Skeletal muscle satellite cell (primary cell): ENCODE results near the gene TSPOAP1.

Experiments used
- H3K27me3 ChIP-seq: 2 replicates; pipeline ENCODE4 v1.7.0; 2013; ENCODE audit warnings: low read length; ENCODE audit not compliant: control insufficient read depth, insufficient read depth
- H3K36me3 ChIP-seq: 2 replicates; pipeline ENCODE4 v1.7.0; 2013; ENCODE audit warnings: mild to moderate bottlenecking, control low read depth, low read length; ENCODE audit not compliant: insufficient read depth
- H3K4me1 ChIP-seq: 2 replicates; pipeline ENCODE4 v1.7.0; 2013; ENCODE audit warnings: low read length; ENCODE audit not compliant: control insufficient read depth, insufficient read depth
- H3K4me2 ChIP-seq: 2 replicates; pipeline ENCODE4 v1.7.0; 2013; ENCODE audit warnings: mild to moderate bottlenecking, low read length
- H3K4me3 ChIP-seq: 2 replicates; pipeline ENCODE4 v1.7.0; 2013; ENCODE audit warnings: low read length
- H3K9ac ChIP-seq: 2 replicates; pipeline ENCODE4 v1.7.0; 2013; ENCODE audit warnings: mild to moderate bottlenecking, low read depth, low read length, moderate library complexity
- H3K9me3 ChIP-seq: replicated peaks from 2 replicates; pipeline ENCODE4 v1.7.0; 2013; ENCODE audit warnings: mild to moderate bottlenecking, control low read depth, low read length

The TSPOAP1 gene

DNA sequence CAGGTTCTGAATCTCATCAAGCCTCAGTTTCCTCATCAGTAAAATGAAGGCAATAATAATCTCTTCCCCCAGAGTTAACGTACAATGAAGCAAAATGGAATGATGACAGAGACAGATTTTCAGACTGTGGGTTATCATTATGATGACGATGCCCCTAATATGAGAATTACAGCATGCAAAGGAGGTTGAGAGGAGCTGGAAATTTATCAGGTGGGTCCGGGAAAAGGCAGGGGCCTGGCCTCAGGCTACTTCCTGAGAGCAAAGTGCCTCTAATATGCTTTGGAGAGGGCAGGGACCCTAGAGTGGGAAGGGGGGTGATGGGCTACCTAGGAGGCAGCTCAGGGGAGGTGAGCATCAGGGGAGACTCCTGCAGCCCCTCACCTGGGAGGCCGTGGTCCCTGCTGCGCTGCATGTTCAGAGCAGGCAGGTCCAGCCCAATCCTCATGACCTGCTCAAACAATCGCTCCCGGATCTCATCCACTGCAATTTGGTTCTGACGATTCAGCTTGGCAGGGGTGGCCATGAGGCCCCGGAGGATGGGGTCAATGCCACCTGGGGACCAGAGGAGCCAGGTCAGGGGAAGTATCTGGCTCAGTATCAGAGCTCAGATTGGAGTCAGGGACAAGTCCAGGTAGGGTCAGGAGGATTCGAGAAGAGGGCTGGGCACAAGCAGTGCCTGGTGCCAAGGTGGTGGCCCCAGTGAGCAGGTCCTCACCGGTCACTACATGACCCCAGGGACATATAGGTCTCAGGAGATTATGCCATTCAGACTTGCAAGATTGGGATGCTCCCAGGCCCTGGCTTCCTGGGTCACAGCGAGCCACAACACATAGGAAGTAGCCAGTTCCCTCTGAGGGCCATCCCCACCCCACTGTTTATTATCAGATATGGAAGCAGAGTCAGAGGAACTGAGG is 56.0 kb downstream of the TSPOAP1 start:
- Histone ChIP-seq H3K27me3 (peaks cover 20% of the 10 kb centered on the region), H3K9me3 (no peaks in the 10 kb centered on the region), H3K4me1 (no peaks in the 10 kb centered on the region), H3K9ac (no peak overlapping the region), H3K4me3 (no peak overlapping the region), H3K4me2 (no peak overlapping the region), H3K36me3 (no peaks in the 10 kb centered on the region)

- no peak overlapping the region for H3K4me3 ChIP-seq
- no peaks in the 10 kb centered on the region for H3K9me3 ChIP-seq
- peaks cover 16% of the 10 kb centered on the region for H3K27me3 ChIP-seq
- H3K36me3 ChIP-seq, result no peaks in the 10 kb centered on the region
- no peak overlapping the region for H3K9ac ChIP-seq
- no peaks in the 10 kb centered on the region for H3K4me1 ChIP-seq
- H3K4me2 ChIP-seq, result no peak overlapping the region
These were observed 57.2 kb downstream of the TSPOAP1 start for GRCh38 chr17:58271216-58271931.

DNA sequence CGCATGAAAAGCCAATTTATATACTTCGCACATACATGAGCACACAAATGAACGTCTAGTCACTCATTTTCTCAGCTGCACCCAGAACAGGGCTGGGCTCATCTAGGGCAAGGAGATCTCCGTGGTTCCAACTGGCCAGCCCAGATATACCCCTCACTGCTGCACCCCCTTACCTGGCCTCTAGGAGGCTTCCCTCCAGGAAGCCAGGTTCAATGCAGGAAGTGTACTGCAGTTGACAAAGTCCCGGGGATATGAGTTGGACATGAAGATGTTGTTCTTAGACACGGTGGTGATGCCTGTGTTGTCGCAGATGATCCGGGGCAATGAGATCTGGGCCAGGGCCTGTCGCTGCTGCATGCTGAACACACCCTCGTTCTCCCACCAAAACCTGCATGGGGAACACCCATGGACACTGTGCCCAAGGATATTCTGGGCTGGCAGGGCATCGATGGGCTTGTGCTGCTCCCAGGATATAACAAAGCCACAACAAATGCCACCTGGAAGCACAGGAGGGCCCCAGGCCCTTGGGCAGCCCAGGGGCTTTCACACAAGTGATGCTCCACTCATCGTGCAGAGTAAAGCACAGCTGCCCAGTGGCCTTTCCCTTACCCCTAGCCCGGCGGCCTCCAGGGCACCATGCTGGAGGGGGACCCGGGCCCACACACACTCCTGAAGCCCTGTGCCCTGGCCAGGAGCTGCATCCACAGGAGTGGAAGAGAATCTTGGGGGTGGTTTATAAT is 57.9 kb downstream of the TSPOAP1 start:
- peaks cover 12% of the 10 kb centered on the region for H3K27me3 ChIP-seq

DNA sequence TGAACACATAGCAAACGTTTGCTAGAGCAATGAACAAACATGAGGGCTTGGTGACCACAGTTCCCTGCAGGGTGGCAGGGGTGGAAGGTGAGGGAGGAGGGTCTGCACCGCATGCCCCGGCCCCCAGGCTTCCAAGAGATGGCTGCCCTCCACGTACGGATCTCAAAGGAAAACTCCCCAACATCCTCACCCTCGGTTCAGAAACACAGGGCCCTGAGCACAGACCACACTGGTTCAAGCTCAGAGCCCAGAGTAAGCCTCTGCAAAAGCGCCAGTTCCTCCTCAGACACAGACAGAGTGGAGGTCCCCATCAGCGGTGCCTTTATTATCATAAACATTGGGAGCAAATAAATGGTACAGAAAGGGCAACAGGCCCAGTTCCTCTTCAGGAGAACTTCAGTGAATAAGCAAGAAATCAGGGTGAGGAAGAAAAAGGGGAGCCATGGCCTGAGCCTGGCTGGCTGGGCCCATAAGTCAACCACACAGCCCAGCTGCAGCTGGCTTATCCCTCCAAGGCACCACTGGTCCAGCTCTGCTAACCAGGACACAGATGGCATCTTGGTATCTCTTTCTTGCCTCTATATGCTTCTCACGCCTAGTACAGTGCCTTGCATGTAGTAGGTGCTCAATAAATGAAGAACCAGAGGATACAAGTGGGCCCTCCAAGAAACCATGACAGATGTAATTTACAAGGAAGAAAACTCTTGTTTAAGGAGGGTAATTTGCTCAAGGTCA is 58.9 kb downstream of the TSPOAP1 start:
- no peak overlapping the region for H3K4me2 ChIP-seq
- no peak overlapping the region for H3K4me3 ChIP-seq
- H3K9me3 ChIP-seq, result no peaks in the 10 kb centered on the region
- H3K4me1 ChIP-seq, result no peaks in the 10 kb centered on the region
- H3K36me3 ChIP-seq, result no peaks in the 10 kb centered on the region
- no peak overlapping the region for H3K9ac ChIP-seq
- H3K27me3 ChIP-seq, result peaks cover 16% of the 10 kb centered on the region

More for the DNA sequence above, 57.9 kb downstream of the TSPOAP1 start:
- Histone ChIP-seq H3K4me1 (no peaks in the 10 kb centered on the region), H3K36me3 (no peaks in the 10 kb centered on the region), H3K4me2 (no peak overlapping the region), H3K9me3 (no peaks in the 10 kb centered on the region), H3K9ac (no peak overlapping the region), H3K4me3 (no peak overlapping the region)

GRCh38 chr17:58268774-58269556 is 59.6 kb downstream of the TSPOAP1 start:
- H3K4me1 ChIP-seq, result no peaks in the 10 kb centered on the region
- peaks cover 22% of the 10 kb centered on the region for H3K27me3 ChIP-seq
- H3K36me3 ChIP-seq, result no peaks in the 10 kb centered on the region
- H3K9ac ChIP-seq, result no peak overlapping the region
- H3K4me3 ChIP-seq, result no peak overlapping the region
- no peak overlapping the region for H3K4me2 ChIP-seq
- no peaks in the 10 kb centered on the region for H3K9me3 ChIP-seq

DNA sequence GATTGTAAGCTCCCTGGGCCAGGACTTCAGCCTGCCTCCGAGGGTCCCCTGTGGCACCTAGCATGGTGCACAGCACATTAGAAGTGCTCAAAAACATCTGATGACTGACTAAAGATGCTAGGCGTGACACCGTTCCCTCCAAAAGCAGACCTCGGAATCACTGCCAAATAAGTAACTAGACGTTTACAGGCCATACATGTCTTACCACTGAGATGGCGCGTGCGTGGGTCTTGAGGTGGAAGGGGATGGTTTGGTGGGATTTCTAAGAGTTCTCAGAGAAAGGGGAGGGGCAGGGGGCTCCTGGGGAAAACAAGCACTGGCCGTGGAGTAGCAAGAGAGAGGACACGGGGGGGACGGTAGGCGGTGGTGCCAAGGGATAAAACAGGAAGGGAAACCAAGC is 60.3 kb downstream of the TSPOAP1 start:
- no peak overlapping the region for H3K9ac ChIP-seq
- no peak overlapping the region for H3K4me2 ChIP-seq
- no peak overlapping the region for H3K4me3 ChIP-seq
- H3K4me1 ChIP-seq, result no peaks in the 10 kb centered on the region
- no peaks in the 10 kb centered on the region for H3K9me3 ChIP-seq
- H3K27me3 ChIP-seq, result peaks cover 27% of the 10 kb centered on the region
- H3K36me3 ChIP-seq, result no peaks in the 10 kb centered on the region

DNA sequence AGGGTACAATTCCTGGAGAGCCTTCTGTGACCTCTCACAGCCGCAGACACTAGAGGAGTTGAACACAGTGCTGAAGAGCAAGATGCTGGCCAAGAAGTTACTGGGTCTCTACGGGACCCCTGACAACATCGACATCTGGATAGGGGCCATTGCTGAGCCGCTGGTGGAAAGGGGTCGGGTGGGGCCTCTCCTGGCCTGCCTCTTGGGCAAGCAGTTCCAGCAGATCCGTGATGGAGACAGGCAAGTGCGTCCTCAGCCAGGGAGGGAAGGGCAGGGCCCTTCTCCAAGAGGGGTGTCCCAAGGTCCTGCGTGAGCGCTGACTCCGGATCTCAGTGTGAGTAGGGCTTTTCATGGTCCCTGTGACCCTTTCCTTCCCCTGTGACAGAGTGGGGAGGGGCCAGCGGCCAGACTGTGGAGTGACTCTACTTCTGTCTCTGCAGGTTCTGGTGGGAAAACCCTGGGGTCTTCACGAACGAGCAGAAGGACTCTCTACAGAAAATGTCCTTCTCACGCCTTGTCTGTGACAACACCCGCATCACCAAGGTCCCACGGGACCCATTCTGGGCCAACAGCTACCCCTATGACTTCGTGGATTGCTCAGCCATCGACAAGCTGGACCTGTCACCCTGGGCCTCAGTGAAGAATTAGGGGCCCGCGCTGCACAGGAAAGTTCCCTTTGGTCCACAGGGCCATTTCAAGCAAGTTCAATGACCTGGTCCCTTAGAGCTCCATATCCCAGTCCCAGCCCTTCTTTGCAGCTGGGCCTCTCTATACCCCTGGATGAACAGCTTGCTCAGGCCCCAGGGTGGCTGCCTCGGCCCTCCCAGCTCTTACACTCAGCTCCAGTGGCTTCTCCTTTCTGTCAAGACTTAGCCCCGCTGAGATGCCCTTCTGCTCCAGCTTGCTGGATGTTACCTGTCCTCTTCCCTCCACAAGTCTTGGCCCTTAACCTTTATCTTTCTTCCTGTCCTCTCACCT is 61.0 kb downstream of the TSPOAP1 start:
- Histone ChIP-seq H3K9me3 (no peaks in the 10 kb centered on the region), H3K4me3 (no peak overlapping the region), H3K27me3 (peaks cover 32% of the 10 kb centered on the region), H3K4me1 (no peaks in the 10 kb centered on the region), H3K4me2 (no peak overlapping the region), H3K9ac (no peak overlapping the region), H3K36me3 (no peaks in the 10 kb centered on the region)

GRCh38 chr17:58265902-58266875 is 62.4 kb downstream of the TSPOAP1 start:
- peaks cover 40% of the 10 kb centered on the region for H3K27me3 ChIP-seq
- H3K9me3 ChIP-seq, result no peaks in the 10 kb centered on the region
- no peaks in the 10 kb centered on the region for H3K4me1 ChIP-seq
- H3K9ac ChIP-seq, result no peak overlapping the region
- H3K36me3 ChIP-seq, result no peaks in the 10 kb centered on the region
- no peak overlapping the region for H3K4me3 ChIP-seq
- H3K4me2 ChIP-seq, result no peak overlapping the region

- Histone ChIP-seq H3K36me3 (no peaks in the 10 kb centered on the region), H3K27me3 (peaks cover 48% of the 10 kb centered on the region), H3K4me1 (no peaks in the 10 kb centered on the region), H3K9ac (no peak overlapping the region), H3K4me2 (no peak overlapping the region), H3K4me3 (no peak overlapping the region), H3K9me3 (no peaks in the 10 kb centered on the region)
These were observed 63.3 kb downstream of the TSPOAP1 start for GRCh38 chr17:58265271-58265670.
